ENCODE data around the gene SLIT3. TPM values are rescaled to one million over a fixed set of nuclear protein-coding genes. Genes with fewer than 3 reads are reported as not detected.

The SLIT3 gene
- total RNA-seq, 1 donor from 2014 or later: 52.8 TPM

- intact Hi-C loops (cut with DNase I): no loop called here
- H3K27me3 ChIP-seq: no peaks in the 10 kb centered on the region
- no peak overlapping the region for H3K4me3 ChIP-seq
- TF ChIP-seq POLR2A (IDR thresholded peaks at IDR 0.05) (no peak), POLR2AphosphoS5 (IDR thresholded peaks at IDR 0.05; ENCODE audit: insufficient read depth in 1 of 2, low read depth in 1 of 2) (no peak)
- TF ChIP-seq, protein P1, sequence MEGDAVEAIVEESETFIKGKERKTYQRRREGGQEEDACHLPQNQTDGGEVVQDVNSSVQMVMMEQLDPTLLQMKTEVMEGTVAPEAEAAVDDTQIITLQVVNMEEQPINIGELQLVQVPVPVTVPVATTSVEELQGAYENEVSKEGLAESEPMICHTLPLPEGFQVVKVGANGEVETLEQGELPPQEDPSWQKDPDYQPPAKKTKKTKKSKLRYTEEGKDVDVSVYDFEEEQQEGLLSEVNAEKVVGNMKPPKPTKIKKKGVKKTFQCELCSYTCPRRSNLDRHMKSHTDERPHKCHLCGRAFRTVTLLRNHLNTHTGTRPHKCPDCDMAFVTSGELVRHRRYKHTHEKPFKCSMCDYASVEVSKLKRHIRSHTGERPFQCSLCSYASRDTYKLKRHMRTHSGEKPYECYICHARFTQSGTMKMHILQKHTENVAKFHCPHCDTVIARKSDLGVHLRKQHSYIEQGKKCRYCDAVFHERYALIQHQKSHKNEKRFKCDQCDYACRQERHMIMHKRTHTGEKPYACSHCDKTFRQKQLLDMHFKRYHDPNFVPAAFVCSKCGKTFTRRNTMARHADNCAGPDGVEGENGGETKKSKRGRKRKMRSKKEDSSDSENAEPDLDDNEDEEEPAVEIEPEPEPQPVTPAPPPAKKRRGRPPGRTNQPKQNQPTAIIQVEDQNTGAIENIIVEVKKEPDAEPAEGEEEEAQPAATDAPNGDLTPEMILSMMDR (IDR thresholded peaks at IDR 0.05): no peak
- H3K4me1 ChIP-seq: peaks cover 4% of the 10 kb centered on the region
- no peaks in the 10 kb centered on the region for H3K9me3 ChIP-seq
- H3K27ac ChIP-seq: no peak overlapping the region
- H3K36me3 ChIP-seq: no peaks in the 10 kb centered on the region
- DNase-seq (ENCODE audit: extremely low spot score in 2 of 2): no peak
Measured at GRCh38 chr5:169173372-169173771, 127.6 kb downstream of the SLIT3 start.

DNA sequence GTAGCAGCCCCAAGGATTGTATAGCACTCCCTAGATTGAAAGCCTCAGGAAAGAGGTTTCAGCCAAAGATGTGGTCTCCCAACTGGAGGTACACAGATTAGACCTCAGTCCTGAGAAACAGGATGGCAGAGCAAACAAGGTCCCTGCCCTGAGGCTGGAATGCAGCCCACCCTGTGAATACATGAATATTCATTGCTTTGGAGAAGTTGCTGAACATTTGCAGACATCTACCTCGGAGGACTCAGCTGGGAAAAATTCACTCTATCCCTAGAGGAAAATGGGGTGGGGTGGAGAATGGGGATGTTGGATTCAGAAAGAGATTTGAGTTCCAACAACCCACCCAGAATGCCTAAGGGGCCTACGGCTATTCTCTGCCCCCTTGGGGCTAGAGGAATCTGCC lies 129.4 kb downstream of the SLIT3 start:
- intact Hi-C loops (cut with DNase I): no loop called here
- Histone ChIP-seq H3K36me3 (no peaks in the 10 kb centered on the region), H3K27me3 (no peaks in the 10 kb centered on the region), H3K4me1 (peaks cover 7% of the 10 kb centered on the region), H3K27ac (no peak overlapping the region), H3K9me3 (no peaks in the 10 kb centered on the region), H3K4me3 (no peak overlapping the region)
- DNase-seq (ENCODE audit: extremely low spot score in 2 of 2): no peak
- TF ChIP-seq, protein P1 (IDR thresholded peaks at IDR 0.05): no peak
- TF ChIP-seq POLR2AphosphoS5 (IDR thresholded peaks at IDR 0.05; ENCODE audit: insufficient read depth in 1 of 2, low read depth in 1 of 2) (no peak), POLR2A (IDR thresholded peaks at IDR 0.05) (no peak)

DNA sequence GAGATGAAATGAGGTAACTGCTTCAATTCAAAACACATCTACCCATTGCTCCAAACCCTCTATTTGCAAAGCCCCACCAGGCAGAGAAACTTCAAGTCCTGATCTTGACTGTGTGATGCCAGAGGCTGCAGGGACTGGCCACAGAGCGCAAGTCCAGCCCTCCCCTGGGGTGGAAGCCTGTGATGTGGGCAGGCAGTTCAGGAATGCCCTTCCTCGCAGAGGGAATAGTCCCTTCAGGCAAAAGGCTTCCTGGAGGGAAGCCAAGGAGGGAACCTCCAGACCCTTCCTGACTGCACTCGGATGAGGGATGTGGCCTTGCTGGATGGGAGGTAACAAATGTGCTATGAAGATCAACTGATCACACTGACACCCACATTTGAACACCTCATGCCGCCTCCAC lies 131.2 kb downstream of the SLIT3 start:
- no peak overlapping the region for H3K27ac ChIP-seq
- no peak for DNase-seq (ENCODE audit: extremely low spot score in 2 of 2)
- no peaks in the 10 kb centered on the region for H3K27me3 ChIP-seq
- H3K36me3 ChIP-seq: no peaks in the 10 kb centered on the region
- TF ChIP-seq POLR2A (IDR thresholded peaks at IDR 0.05) (no peak), POLR2AphosphoS5 (IDR thresholded peaks at IDR 0.05; ENCODE audit: insufficient read depth in 1 of 2, low read depth in 1 of 2) (no peak)
- TF ChIP-seq, protein P1 (IDR thresholded peaks at IDR 0.05): no peak
- no peaks in the 10 kb centered on the region for H3K9me3 ChIP-seq
- intact Hi-C loops (cut with DNase I): loop anchor here (10.0 kb wide), 1 partner anchor 125 kb away; no protein-coding TSS in a partner anchor
- no peak overlapping the region for H3K4me3 ChIP-seq
- peaks cover 7% of the 10 kb centered on the region for H3K4me1 ChIP-seq

GRCh38 chr5:169168280-169168679 lies 132.7 kb downstream of the SLIT3 start:
- Histone ChIP-seq H3K27ac (no peak overlapping the region), H3K9me3 (no peaks in the 10 kb centered on the region)
- intact Hi-C loops (cut with DNase I): loop anchor here (10.0 kb wide), 1 partner anchor 127 kb away; no protein-coding TSS in a partner anchor

GRCh38 chr5:169166078-169166477 lies 134.9 kb downstream of the SLIT3 start:
- H3K27me3 ChIP-seq: no peaks in the 10 kb centered on the region
- no peak overlapping the region for H3K27ac ChIP-seq
- TF ChIP-seq, protein P1 (IDR thresholded peaks at IDR 0.05): no peak
- TF ChIP-seq POLR2A (IDR thresholded peaks at IDR 0.05) (no peak), POLR2AphosphoS5 (IDR thresholded peaks at IDR 0.05; ENCODE audit: insufficient read depth in 1 of 2, low read depth in 1 of 2) (no peak)
- intact Hi-C loops (cut with DNase I): loop anchor here (10.0 kb wide), 1 partner anchor 129 kb away; no protein-coding TSS in a partner anchor
- DNase-seq (ENCODE audit: extremely low spot score in 2 of 2): no peak
- H3K4me3 ChIP-seq: no peak overlapping the region
- peaks cover 35% of the 10 kb centered on the region for H3K4me1 ChIP-seq
- no peaks in the 10 kb centered on the region for H3K9me3 ChIP-seq
- no peaks in the 10 kb centered on the region for H3K36me3 ChIP-seq

More at GRCh38 chr5:169168280-169168679, 132.7 kb downstream of the SLIT3 start:
- DNase-seq (ENCODE audit: extremely low spot score in 2 of 2): no peak
- TF ChIP-seq, protein P1 (IDR thresholded peaks at IDR 0.05): no peak
- no peak for TF ChIP-seq POLR2A (IDR thresholded peaks at IDR 0.05)
- TF ChIP-seq POLR2AphosphoS5 (IDR thresholded peaks at IDR 0.05; ENCODE audit: insufficient read depth in 1 of 2, low read depth in 1 of 2): no peak
- Histone ChIP-seq H3K4me1 (peaks cover 19% of the 10 kb centered on the region), H3K4me3 (no peak overlapping the region), H3K36me3 (no peaks in the 10 kb centered on the region), H3K27me3 (no peaks in the 10 kb centered on the region)
